Endothelial cell of umbilical vein (primary cell): Measurements from ENCODE around the gene MAPKBP1.

Source experiments
- CTCF ChIP-seq, 2 donors: IDR thresholded peaks; 1 replicate in 1 of 2; 2 replicates in 1 of 2; pipeline ENCODE4 v1.5.1; 2011; ENCODE audit warnings: low read length in 2 of 2, mild to moderate bottlenecking in 2 of 2, moderate library complexity in 2 of 2, control low read depth in 1 of 2, inconsistent platforms in 1 of 2, low read depth in 1 of 2; ENCODE audit not compliant: insufficient read depth in 1 of 2; ENCODE audit errors: extremely low read depth in 1 of 2
- EZH2 ChIP-seq: IDR thresholded peaks from 2 replicates; pipeline ENCODE4 v1.6.1; 2012; ENCODE audit warnings: borderline replicate concordance, low read depth, mild to moderate bottlenecking, moderate library complexity, low read length, inconsistent platforms; ENCODE audit not compliant: severe bottlenecking

GRCh38 chr15:41825145-41825544 is 50.9 kb downstream of the MAPKBP1 start:
- TF ChIP-seq CTCF (IDR thresholded peaks at IDR 0.05; ENCODE audit: extremely low read depth in 1 of 2, insufficient read depth in 1 of 2, low read depth in 1 of 2, low read length in 2 of 2) (no peak), EZH2 (no peak)
